ENCODE measurements around the gene NOL8.

Gene NOL8

DNA sequence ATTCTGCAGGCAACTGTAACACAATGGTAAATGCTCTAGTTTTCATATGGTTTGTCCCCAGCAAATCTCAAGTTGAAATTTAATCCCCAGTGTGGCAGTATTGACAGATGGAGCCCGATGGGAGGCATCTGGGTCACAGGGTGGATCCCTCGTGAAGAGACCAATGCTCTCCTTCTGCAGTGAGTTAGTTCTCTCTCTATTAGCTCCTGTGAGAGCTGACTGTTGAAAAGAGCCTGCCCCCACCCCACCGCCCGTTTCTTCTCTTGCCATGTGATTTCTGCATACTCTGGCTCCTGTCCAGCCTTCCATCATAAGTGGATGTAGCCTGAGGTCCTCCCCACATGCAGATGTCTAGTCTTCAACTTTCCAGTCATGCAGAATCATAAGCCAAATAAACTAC is 58.7 kb downstream of the NOL8 start:
- DNase-seq (ENCODE audit: low spot score), result no peak

DNA sequence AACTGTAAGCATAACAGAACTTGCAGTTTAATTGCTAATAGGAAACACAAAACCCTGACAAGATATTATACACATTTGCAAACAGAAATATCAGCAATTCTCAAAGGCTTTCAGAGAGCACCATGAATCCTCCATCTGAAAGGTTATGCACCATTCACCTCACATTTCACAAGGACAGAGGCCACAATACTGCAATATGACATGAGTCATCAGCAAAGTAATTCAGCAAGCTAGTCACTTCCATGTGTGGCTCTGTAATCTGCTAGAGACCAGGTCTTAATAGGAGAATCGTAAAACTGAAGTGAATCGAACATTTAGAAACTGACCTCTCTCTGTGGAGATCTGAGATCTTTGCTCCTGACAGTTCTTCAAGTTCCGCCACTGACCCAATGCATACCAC is 60.0 kb downstream of the NOL8 start:
- no peak for DNase-seq (ENCODE audit: low spot score)

GRCh38 chr9:92263131-92263530 is 62.0 kb downstream of the NOL8 start:
- no peak for DNase-seq (ENCODE audit: low spot score)

- no peak for DNase-seq (ENCODE audit: low spot score)
Observed at GRCh38 chr9:92257327-92257726, 67.8 kb downstream of the NOL8 start.

- no peak for DNase-seq (ENCODE audit: low spot score)
Observed at GRCh38 chr9:92254381-92255337, 70.5 kb downstream of the NOL8 start.

GRCh38 chr9:92253656-92254055 is 71.5 kb downstream of the NOL8 start:
- peak; percentile 6 for DNase-seq (ENCODE audit: low spot score)

DNA sequence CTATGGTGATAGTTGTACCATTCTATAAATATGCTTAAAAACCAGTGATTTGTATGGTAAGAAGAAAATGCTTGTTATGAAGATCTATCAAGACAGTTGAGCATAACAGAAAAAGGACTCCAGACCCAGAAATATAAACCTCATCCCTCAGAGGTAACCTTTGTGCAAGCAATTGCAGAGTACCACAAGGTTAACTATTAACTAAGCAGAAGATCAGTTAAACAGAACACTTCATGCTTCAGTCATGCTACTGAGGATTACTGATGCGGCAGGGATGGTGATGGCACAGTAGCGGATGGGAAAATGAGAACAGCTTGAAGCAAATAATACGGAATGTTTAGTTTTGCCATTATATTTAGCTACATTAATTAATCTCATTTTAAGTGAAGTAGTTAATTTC is 77.2 kb downstream of the NOL8 start:
- DNase-seq (ENCODE audit: low spot score), result no peak

Measured in putamen (tissue), 1 donor.